Endothelial cell of hepatic sinusoid (primary cell): ENCODE data around the gene PRMT9.

Experiments used
- in situ Hi-C: cut with HindIII; loops from 2 replicates; pipeline ENCODE4 v1.10.0; 2017; ENCODE audit warnings: low sequenced_read_pairs

The PRMT9 gene

DNA sequence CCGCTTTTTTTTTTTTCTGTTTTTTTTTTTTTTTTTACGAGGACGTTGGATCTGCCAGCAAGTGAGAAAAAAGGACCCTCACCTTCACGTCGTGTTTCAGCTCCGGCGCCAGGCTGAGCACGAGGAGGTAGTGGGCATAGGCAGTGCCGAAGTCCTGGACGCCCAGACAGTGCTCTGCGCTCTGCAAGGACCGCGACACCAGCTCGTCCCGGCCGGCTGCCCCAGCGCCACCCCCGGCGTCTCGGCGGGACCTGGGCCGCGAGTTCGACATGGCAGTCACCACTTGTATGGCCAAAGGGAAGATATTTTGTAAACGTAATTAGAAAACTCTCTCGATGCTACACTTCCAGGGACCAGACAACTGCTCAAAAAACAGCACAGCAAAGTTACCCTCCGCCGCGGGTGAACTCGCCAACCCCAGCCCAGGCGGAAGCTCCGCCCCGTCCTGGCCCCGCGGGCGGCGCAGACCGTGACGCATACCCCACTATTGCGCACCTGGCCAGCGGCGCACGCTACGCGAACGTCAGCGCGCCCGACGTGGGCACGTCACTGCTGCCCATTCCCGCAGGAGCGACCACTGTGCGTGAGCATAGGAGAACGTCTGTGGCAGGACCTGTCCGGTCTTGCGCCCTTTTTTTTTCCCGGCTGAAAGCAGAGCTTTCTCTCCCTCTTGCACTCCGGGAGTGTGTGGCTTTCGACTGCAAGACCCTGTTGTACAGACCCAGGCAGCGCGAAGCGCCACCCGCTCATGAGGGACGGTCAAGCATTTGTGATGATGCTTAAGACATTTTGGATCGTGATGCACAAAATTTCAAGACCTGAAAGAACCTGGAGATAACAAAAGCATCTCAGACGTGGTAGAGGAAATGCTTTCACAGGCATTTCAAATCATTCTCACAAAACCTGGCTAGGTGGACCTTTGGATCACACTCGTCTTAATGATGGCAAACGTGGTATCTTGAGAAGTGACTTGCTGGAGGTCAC, at the start of gene PRMT9:
Gene PRMT9 (minus strand): TSS at position 447 of the 984 bp plus-strand sequence. CDS start 176 bp downstream, at position 271.
- in situ Hi-C loops, result no loop called here

DNA sequence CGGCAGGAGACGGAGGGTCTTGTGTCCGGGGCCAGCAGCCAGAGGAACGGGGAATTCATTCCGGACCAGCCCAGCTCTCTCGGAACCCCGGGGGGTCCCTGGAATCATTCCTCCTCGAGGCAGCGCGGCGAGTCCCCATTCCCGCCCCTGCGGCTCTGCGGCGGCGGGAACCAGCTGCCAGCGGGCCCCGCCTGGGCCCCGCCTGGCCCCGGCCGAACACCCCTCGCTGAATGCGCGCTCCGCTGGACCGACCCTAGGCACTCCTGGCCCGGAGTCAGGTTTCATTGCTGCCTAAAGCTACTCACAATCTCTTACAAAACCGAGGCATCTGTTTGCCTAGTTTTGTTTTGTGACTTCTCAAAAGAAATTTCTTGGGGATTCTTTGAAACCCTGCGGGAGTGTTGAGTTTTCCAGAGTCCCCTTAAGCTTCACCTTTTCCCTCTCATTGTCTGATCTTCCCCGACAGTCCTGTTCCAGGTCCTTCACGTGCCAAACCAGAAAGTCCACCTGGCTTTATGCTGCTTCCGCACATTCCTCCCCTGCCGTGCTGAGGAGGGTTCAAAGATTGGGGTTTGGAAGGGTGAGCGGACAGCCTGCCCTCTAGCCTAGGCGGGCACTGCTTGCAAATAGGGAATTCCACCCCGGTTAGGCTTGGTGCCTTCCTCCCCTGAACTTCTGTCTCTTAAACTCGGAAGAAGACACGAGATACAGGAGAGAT, 48.7 kb upstream of the PRMT9 start:
- in situ Hi-C loops, result loop anchor here (5.0 kb wide), 2 partner anchors 40 to 135 kb away; no protein-coding TSS in a partner anchor

DNA sequence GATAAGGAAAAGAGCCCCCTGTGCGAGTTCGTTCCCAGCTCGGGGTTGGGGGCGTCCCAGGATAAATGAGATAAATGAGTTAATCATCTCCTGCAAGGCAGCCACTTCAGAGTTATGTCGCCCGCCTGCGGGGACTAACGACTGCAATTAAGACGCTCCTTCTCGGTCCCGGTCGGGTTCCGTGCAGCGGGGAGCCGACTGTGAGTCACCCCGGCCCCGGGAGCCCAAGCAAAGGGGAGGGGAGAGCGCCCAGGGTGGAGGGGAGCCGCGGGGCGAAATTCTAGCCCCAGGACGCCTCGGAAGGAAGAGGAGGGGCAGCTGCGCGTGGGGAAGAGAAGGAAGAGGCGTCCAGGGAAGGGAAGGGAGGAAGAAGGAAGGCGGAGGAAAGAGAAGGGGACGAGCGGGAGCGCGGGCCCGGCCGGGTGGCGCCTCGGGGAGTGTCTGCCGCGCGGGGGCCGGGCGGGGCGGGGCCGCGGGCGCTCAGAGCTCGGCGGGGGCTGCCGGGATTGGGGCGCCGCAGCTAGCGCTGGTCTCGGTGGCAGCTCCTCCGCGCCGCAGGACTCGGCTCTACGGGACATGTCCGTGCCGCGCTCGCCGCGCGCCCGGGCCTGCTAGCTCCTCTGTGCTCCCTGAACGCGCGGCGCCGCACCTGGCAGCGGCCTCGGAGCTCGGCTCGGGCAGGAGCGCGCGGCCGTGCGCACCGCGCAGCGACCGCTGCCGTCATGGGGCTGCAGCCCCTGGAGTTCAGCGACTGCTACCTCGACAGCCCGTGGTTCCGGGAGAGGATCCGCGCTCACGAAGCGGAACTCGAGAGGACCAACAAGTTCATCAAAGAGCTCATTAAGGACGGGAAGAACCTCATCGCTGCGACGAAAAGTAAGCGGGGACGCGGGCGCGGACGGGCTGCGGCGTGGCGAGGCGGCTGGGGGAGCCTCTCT, 47.9 kb upstream of the PRMT9 start, which contains the start of gene ARHGAP10:
Gene ARHGAP10 (plus strand): TSS at position 509 of the 938 bp plus-strand sequence. CDS start 214 bp downstream, at position 723.
- in situ Hi-C loops, result loop anchor here (5.0 kb wide), 2 partner anchors 40 to 135 kb away; no protein-coding TSS in a partner anchor

DNA sequence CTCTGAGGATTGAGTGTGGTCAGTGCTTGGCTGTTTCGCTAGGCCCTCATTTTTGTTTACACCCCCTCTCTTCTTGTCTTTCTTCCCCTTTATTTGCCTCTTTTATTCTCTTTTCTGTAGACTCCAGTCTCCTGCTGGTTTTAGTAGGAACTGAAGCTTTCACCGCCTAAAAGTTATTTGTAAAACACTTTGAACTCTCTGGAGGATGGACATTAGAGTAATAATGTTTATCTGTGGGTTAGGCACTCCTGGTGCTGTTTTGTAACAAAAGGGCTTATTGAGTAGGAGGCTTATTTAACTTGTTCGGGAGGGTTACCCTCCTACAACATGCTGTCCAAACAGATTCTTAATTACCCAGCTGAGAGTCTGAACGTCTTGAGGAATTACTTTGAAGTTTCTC, 46.4 kb upstream of the PRMT9 start:
- in situ Hi-C loops, result loop anchor here (5.0 kb wide), 2 partner anchors 42 to 137 kb away; no protein-coding TSS in a partner anchor

DNA sequence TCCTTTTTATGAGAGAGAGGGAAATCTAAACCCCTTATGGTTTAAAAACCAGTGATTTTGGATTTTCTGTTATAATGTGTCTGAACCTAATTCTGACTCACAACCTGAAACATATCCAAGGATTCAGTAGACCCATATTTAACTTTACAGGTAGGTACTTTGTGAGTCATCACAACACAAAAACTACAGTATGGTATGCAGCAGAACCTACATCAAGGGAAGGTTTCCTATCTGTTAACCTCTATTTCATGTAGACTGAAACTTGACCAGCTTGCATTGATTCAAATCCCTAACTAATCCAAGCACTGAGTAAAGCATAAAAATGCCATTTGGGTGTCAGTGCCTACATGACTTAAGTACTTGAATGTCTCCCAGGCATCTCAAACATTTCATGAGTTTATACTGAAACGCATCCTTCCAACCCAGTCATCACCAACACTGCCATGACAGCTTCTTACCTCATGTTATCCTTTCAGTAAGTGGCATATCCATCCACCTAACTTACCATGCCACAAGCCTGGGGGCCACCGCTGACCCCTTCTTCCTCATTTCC, 43.6 kb upstream of the PRMT9 start:
- in situ Hi-C loops, result no loop called here

DNA sequence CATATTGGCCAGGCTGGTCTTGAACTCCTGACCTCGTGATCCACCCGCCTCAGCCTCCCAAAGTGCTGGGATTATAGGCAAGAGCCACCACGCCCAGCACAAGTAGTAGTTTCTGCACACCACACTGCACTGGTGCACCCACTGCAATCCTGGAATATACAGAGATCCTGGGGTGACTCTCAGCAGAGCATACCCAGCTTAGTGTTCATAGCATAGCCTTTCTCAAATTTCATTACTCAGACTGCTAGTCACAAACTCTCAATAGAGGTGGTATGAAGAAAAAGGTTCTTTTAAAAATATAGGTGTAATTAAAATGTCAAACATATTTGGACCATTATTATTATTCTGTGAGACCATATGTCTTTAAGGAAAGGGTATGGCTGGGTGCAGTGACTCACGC, 41.7 kb upstream of the PRMT9 start:
- in situ Hi-C loops, result no loop called here

DNA sequence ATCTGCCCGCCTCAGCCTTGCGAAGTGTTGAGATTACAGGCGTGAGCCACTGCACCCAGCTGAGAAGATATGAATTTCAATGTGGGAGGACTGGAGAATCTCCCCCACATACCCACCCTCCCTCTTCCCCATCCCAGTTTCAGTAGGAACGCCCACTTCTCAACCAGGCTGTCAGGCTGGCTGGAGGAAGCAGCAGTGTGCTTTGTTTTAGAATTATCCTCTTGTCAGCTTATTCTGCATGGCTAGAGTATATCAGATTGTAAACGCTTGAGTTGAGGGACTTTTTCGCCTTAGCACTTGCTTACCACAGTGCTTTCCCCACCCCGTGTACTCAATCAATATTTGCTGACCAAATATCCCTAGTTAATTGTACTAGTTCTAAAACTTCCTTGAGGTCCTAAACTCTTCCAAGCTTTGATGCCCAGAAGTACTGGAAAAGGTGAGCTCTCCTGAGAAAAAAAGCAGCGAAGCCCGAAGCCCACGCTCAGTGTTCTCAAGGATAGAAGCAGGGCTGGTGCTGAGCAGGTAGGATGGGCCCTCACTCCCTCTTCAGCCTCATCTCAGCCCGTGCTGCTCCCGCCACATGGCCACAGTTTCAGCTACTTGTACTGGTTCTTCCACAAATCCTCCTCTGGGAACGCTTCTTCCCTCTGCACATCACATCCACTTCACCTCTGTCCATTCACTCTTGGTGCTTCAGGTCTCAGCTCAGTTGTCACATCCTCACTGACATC, 40.7 kb upstream of the PRMT9 start:
- in situ Hi-C loops, result no loop called here

DNA sequence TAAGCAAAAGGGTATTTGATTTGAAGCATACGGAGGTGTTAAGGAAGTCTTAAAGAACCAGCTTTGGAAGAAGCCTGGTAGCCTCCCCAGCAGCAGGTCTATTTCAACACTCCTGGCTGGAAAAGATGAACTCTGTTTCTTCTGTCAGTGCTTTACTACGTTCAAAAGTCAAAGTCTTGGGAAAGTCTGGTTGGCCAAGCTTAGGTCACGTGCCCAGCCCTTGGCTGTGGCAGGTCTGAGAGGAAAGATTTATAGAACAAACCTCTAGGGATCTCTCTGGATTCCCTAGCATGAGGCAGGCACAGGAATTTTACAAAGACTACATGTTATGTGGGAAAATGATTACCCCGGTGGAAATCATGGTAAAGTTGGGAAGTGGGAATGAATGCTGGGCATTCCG, 39.4 kb upstream of the PRMT9 start:
- in situ Hi-C loops, result no loop called here

DNA sequence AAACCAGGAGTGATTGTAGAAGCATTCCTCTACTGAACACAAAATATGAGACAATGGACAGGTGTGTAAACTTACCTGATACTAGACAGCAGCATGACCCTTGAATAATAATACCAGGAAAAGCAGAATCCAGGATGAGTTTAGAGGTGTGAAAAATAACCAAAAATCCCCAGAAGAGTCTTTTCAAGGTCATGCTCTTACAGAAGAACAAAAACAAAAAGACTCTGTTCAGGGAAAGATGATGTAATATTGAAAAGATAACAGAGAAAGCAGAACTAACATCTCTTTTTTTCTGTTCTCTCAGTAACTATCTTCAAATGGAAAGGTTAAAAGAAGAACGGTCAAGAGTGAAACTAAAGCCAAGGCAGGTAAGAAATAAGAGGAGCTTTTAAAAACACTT, 33.9 kb upstream of the PRMT9 start:
- in situ Hi-C loops, result no loop called here

DNA sequence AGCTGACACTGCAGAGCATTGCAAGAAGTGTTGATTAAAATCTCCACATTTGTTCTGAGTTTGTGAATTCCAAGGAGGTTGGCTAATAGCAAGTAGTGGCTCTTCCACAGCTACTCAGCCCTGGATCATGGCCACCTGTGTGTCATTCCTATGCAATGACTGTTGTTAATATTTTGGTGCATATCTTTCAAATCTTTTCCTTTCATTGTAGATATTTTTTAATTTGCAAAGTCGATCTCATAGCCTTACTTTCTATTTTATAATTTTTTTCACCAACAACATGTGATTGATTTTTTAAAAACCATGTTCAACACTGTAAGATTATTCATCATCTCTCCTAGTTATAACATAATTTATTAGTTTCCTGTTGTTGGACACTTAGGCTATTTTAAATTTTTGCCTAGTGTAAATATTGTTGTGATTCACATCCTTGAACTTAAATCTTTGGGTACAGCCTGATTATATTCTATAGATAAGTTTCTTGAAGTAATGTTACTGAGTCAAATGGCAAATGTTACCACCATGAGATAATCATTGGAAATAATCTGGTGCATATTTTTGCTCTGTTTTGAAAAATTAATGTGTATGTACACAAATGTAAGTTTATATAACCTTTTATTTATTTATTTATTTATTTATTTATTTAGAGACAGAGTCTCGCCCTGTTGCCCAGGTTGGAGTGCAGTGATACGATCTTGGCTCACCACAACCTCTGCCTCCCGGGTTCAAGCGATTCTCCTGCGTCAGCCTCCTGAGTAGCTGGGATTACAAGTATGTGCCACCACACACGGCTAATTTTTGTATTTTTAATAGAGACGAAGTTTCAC, 30.8 kb upstream of the PRMT9 start:
- in situ Hi-C loops, result no loop called here

DNA sequence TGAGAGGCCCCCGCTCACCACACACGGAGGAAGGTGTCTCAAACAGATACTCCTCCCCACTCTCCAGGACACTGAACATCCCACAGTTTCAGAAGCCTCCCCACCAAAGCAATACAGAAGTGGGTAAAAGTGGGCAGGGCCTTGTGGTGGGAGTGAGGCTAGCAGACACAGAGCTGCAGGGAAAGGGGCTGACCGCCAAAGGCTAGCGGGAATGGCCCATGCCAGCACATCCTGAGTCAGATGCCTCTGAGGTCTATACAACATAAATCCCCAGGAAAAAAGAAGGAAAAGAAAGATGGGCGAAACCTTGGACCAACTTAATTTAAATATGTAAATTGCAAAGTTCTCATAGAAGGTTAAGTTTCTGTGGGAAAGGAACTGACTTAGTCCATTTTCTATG, 26.0 kb upstream of the PRMT9 start:
- in situ Hi-C loops, result no loop called here

DNA sequence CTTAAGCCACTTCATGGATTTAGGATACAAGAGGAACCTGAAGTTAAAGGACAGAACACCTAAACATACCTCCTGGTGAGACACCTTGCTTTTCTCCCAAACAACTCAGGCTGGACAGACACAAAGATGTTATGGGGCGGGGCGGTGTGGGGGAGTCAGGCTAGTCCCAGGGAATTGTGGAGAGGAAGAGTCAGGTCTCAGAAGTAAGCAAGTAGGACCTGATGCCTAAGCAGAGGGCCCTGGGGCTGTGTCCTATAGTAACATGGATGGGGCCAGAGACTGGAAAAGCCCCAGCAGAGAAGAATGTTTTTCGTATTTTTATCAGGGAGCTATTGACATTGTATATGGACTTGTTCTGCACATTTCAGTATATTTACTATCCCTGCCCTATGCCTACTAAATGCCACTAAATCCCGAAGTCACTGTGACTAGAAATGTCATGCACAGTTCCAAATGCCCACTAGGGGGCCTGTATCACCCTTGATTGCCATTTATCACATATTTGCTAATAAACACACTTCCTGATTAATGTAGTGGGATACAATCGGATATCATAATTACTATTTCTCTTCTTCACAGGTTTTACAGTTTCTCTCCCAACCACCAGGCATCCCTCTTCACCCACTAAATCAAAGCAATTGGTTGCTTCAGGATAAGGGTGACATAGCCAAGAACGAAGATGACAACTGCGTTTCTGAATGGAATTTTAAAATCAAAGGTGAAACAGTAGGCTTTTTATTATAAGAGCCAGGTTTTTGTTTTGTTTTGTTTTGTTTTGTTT, 24.1 kb upstream of the PRMT9 start:
- in situ Hi-C loops, result no loop called here

DNA sequence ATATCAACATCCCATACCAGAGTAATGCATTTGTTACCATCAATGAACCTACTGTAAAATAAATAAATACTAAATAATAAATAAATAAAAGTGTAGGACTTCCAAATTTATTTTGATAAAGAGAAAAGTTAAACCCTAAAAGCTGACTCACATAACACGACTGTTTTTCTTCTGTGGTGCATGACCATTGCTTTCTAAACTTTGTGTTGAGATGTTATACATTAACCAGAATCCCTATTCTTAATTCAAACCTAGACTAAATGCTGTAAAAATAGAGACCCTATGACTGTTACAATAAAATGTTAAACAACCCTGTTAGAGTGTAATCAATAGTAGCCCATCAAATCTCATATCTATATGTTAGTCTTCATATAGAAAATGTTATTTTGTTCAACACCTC, 20.9 kb upstream of the PRMT9 start:
- in situ Hi-C loops, result no loop called here

DNA sequence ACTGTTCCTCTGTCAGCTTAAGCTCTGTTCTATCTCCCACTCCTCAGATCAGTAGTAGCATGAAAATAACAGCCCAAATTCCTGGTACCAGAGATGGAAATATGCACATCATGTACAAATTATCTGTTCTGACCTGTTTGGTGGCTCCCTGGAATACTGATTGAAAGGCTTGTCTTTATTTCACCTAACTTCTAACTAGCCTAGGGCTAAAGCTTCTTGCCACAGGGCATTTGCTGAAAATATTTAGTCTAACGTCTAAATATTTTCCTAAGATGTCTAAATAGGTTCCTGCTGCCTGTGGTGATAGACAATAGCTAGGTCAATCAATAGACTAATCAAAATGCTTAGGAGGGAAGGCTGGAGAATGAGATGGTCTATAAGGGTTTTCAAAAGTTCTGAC, 12.9 kb upstream of the PRMT9 start:
- in situ Hi-C loops, result no loop called here

DNA sequence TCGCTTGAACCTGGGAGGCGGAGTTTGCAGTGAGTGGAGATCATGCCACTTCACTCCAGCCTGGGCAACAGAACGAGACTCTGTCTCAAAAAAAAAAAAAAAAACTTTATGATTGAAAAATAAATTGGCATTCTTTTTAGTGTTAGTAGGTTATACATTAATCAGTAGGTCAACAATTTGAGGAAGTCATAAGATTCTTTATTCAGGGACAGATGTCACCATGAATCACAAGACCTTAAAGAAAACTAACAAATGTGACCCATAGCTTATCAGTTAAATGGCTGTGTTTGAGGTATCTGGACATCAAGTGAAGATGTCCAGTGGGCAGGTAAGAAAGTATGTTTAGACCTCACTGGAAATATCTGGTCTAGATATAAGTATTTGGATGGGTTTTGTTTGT, 9.3 kb upstream of the PRMT9 start:
- in situ Hi-C loops, result no loop called here

DNA sequence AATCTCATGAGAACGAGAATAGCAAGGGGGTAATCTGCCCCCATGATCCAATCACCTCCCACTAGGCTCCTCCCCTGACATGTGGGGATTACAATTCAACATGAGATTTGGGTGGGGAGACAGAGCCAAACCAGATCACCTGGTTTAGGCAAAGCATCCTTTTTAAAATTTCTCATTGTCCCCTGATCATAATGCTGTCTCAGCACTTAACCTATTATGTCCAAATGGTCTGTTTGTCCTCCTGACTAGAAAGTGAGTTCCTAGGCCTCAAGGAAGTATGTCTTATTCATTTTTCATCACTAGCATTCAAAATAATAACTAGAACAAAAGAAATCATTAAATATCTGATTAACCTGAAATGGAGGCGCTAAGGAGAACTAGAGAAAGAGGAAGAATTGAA, 7.9 kb upstream of the PRMT9 start:
- in situ Hi-C loops, result no loop called here

DNA sequence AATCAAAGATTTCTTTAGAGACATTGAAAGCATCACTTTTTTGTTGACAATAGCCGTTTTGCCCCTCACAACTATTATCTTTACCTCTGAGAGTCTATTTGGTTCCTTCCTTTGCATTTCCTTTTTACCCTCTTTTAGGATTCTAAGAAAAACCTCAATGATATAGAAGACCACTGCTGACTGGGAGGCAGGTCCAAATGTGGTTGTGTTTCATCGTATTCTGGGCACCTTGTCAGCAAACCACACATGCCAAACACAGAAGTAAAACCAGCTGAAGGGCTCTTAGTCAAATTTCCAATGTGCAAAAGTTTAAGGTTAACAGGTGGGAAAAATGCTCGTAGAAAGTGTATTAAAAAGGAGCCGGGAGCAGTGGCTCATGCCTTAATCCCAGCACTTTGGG, 5.1 kb upstream of the PRMT9 start:
- in situ Hi-C loops, result no loop called here

DNA sequence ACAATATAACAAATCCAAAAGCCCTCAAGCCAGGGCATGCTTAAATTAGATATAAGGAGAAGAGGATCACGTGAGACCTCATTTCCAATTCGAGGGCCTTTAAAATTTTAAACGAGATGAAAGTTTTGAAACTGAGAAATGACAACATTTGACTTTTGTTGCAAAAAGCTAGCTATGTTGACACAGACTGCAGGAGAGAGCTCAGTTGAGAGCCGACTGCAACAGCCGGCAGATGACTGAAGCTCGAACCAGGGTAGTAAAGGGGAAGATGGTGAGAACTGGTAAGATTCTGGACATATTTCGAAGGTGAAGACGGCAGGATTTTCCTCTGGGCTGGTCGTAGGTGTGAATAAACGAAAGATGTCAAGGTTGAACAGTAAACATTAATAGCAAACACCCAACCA, 773 bp downstream of the PRMT9 start:
- in situ Hi-C loops, result no loop called here
